Esophagus squamous epithelium (tissue), 5 donors: ENCODE measurements around the gene MAPK7. TPM values are rescaled to one million over a fixed set of nuclear protein-coding genes. Genes with fewer than 3 reads are reported as not detected.

Experiments
- DNase-seq: peaks from one replicate; lab custom pipeline; 2025; lab: John Stamatoyannopoulos, UW
- H3K27ac ChIP-seq, 4 donors: fragments of 200-600 bp; sonication (generic); one replicate each; pipeline ENCODE4 v1.5.1; 2016 to 2019; ENCODE audit warnings: mild to moderate bottlenecking in 1 of 4
- H3K27me3 ChIP-seq, 4 donors: fragments of 200-600 bp; sonication (generic); 1 replicate in 3 of 4; 2 replicates in 1 of 4; pipeline versions ENCODE4 v1.5.1 to v1.6.0; 2017 to 2021; ENCODE audit warnings: antibody characterized with exemption in 1 of 4
- H3K36me3 ChIP-seq, 3 donors: fragments of 200-600 bp; sonication (generic); one replicate each; pipeline ENCODE4 v1.5.1; 2016 to 2019
- H3K4me1 ChIP-seq, 3 donors: fragments of 200-600 bp; sonication (generic); one replicate each; pipeline ENCODE4 v1.5.1; 2017 to 2019
- H3K4me3 ChIP-seq, 4 donors: fragments of 200-600 bp; sonication (generic); 1 replicate in 3 of 4; 2 replicates in 1 of 4; pipeline ENCODE4 v1.5.1; 2016 to 2019; ENCODE audit warnings: mild to moderate bottlenecking in 2 of 4, moderate library complexity in 1 of 4
- H3K9me3 ChIP-seq, 3 donors: fragments of 200-600 bp; sonication (generic); one replicate each; pipeline ENCODE4 v1.5.1; 2016 to 2019
- CTCF ChIP-seq, 6 experiments: fragments of 450-650 bp in 4 of 6; fragments of 200-600 bp in 2 of 6; sonication (generic) in 2 of 6; IDR thresholded peaks; one replicate each; pipeline ENCODE4 v1.5.1; 2016 to 2019; ENCODE audit warnings: antibody characterized with exemption in 6 of 6, mild to moderate bottlenecking in 4 of 6, moderate library complexity in 4 of 6
- POLR2A ChIP-seq, 4 donors: fragments of 450-650 bp; IDR thresholded peaks; one replicate each; pipeline ENCODE4 v1.6.1; 2017; ENCODE audit warnings: antibody characterized with exemption in 4 of 4, mild to moderate bottlenecking in 4 of 4, moderate library complexity in 3 of 4
- WGBS, 2 donors: methylation state at CpG; one replicate each; pipeline ENCODE4 v1.1.5; 2018; 5-methylcytosine and 5-hydroxymethylcytosine counted together
- intact Hi-C: fragments of 100-400 bp; cut with DNase I; formaldehyde crosslinking; loops from one replicate; pipeline ENCODE4 v1.15.0; 2022
- total RNA-seq, 4 donors: library from RNA; depleted of rRNA; stranded (reverse); fragments of >200 nt; gene quantifications; one replicate each; pipeline ENCODE4 v1.1.0, GENCODE V29; 2016
- donor health status: DM: yes; HTN: yes; CAD: no.

MAPK7 gene
- total RNA-seq, 4 donors from 2014 or later, result 22.6 to 39.7 (median 28.1) TPM

DNA sequence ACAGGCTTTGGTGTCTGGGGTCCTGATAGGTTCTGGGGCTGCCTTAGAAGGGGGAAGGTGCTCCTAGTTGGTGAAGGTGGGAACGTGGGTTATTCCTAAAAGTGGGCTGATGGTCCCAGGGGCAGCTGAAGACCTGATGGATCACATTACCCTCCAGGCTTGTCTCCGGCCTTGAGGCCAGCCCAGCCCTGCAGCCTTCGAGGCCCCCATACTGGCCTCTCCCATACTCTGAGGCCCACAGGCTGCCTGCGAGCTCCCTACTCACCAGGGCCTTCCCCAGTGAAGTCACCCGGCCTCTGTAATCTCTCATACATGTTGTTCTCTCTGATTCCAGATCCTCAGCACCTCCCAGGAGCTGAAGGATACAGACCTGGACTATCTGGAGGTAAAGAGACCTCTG, 35.5 kb downstream of the MAPK7 start:
- intact Hi-C loops, result no loop called here
- Histone ChIP-seq H3K27me3 (peaks cover 0 to 17% (median 0%) of the 10 kb centered on the region in 4 donors), H3K27ac (no peak overlapping the region), H3K36me3 (no peaks in the 10 kb centered on the region), H3K4me1 (peaks cover 0 to 40% (median 20%) of the 10 kb centered on the region in 3 donors), H3K9me3 (no peaks in the 10 kb centered on the region), H3K4me3 (no peak overlapping the region)
- no peak for TF ChIP-seq POLR2A (IDR thresholded peaks at IDR 0.05)
- TF ChIP-seq CTCF (IDR thresholded peaks at IDR 0.05), result no peak
- DNase-seq, result no peak
- 96% methylated on average over 5 of the region's 5 CpGs; no CpG with 5 or more reads in 1 of the 2 donors for WGBS, 2 donors

GRCh38 chr17:19414396-19415280, 36.3 kb downstream of the MAPK7 start:
- intact Hi-C loops, result no loop called here
- H3K27ac ChIP-seq, result no peak overlapping the region
- TF ChIP-seq POLR2A (IDR thresholded peaks at IDR 0.05), result no peak
- no peak for TF ChIP-seq CTCF (IDR thresholded peaks at IDR 0.05)
- H3K36me3 ChIP-seq, result no peaks in the 10 kb centered on the region
- DNase-seq, result no peak
- no peak overlapping the region for H3K4me3 ChIP-seq
- WGBS, 2 donors, result 91 to 96% methylated on average over 10 to 11 of the region's 28 CpGs
- H3K9me3 ChIP-seq, result no peaks in the 10 kb centered on the region
- peaks cover 0 to 17% (median 0%) of the 10 kb centered on the region in 4 donors for H3K27me3 ChIP-seq
- H3K4me1 ChIP-seq, result peaks cover 0 to 40% (median 24%) of the 10 kb centered on the region in 3 donors

- H3K9me3 ChIP-seq, result no peaks in the 10 kb centered on the region
- no peak for DNase-seq
- H3K4me1 ChIP-seq, result peaks cover 0 to 34% (median 21%) of the 10 kb centered on the region in 3 donors
- H3K36me3 ChIP-seq, result no peaks in the 10 kb centered on the region
- intact Hi-C loops, result no loop called here
- peaks cover 0 to 17% (median 0%) of the 10 kb centered on the region in 4 donors for H3K27me3 ChIP-seq
- WGBS, 2 donors, result 59 to 71% methylated on average over 5 to 9 of the region's 13 CpGs
- H3K27ac ChIP-seq, result no peak overlapping the region
- no peak for TF ChIP-seq POLR2A (IDR thresholded peaks at IDR 0.05)
- no peak for TF ChIP-seq CTCF (IDR thresholded peaks at IDR 0.05)
- no peak overlapping the region for H3K4me3 ChIP-seq
Measured at GRCh38 chr17:19415311-19415710, 37.0 kb downstream of the MAPK7 start.

DNA sequence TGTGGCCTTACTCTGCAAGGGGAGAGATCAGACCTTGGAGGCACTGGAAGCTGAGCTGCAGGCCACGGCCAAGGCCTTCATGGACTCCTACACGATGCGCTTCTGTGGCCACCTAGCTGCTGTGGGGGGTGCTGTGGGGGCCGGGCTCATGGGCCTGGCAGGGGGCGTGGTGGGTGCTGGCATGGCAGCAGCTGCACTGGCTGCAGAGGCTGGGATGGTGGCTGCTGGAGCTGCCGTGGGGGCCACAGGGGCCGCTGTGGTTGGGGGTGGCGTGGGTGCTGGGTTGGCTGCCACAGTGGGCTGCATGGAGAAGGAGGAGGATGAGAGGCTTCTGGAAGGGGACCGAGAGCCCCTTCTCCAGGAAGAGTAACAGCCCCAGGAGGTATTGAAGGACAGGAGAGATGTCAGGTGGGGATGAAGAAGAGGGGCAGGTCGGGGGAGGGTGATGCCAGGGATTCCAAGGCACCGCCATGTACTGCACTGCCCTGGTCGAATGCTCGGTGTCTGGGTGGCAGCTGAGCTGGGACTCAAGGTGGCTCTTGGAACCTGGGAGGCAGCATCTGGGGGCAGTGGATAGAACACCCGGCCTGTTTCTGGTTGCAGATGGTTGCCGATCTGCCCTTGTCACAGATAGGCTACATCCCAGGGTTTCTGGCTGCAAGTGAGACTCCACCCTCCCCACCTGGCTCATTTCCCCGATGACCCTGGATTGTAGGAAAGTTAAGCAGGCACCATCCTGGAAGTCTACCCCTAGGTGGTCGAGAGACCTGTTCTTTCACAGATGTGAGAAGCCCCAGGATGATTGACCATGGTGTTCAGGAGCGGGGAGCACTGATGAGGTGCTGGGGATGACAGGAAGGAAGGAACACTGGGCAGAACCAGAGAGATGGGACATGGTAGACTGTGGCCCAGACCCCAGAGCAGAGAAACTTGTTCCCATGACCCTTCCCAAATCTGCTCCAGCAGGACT, 37.8 kb downstream of the MAPK7 start:
- TF ChIP-seq CTCF (IDR thresholded peaks at IDR 0.05), result no peak
- TF ChIP-seq POLR2A (IDR thresholded peaks at IDR 0.05), result no peak
- H3K27ac ChIP-seq, result no peak overlapping the region
- WGBS, 2 donors, result 88 to 93% methylated on average over 8 to 10 of the region's 18 CpGs
- H3K36me3 ChIP-seq, result no peaks in the 10 kb centered on the region
- H3K27me3 ChIP-seq, result peaks cover 0 to 17% (median 0%) of the 10 kb centered on the region in 4 donors
- DNase-seq, result no peak
- intact Hi-C loops, result no loop called here
- peaks cover 0 to 26% (median 18%) of the 10 kb centered on the region in 3 donors for H3K4me1 ChIP-seq
- H3K9me3 ChIP-seq, result no peaks in the 10 kb centered on the region
- H3K4me3 ChIP-seq, result no peak overlapping the region
